Measurements from ENCODE around the gene CSPG4.
"Not testable (repeated sequence)": the region's sequence is repeated elsewhere in the genome, so short reads cannot be mapped to it uniquely, and the experiment has no call there.

The CSPG4 gene

DNA sequence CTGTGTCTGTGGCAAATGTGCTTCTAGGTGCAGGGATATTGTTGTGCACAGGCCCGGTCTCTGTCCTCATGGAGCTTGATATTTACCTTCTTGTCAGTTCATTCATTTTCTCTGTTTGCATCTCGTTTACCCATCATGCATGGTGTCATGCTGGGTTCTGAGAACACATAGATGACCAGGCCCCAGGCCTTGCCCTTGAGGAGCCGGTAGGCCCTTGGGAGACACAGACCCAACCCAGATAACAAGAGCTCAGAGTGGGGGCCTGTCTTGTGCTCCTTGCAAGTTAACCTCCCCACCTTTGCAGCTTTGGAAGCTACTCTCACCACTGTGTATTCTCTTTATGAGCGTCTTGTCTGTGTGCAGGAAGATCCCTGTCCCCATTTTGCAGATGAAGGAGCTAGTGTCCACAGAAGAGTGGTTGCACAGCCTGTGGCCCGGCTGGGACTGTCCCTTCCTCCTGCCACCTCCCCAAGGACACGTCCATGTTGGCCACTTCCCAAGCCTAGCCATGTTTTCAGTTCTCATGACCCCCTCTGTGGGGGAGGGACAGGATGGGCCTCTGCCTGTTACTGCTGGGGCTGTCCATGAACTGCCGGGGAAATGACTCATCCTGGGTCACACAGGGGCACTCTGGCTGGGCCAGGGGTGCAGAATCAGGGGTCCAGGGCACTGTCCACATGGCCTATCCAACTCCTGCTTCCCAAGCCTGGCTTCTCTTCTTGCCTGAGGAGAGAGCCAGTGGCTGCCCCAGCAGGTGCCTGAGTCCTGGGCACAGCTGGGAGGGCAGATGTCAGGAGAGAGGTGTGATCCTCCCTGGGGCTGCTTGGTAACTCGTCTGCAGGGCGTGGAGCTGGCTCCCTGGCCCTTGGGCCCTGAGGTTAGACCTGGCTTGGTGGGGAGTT, 61.5 kb downstream of the CSPG4 start:
- in situ Hi-C loops (cut with MboI; ENCODE audit: low sequenced_read_pairs), result no loop called here

DNA sequence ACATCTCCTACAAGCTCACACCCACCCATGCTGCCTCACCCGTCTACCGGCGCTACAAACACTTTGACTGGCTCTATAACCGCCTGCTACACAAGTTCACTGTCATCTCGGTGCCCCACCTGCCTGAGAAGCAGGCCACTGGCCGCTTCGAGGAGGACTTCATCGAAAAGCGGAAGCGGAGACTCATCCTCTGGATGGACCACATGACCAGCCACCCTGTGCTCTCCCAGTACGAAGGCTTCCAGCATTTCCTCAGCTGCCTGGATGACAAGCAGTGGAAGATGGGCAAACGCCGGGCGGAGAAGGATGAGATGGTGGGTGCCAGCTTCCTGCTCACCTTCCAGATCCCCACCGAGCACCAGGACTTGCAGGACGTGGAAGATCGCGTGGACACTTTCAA, 62.8 kb downstream of the CSPG4 start:
- in situ Hi-C loops (cut with MboI; ENCODE audit: low sequenced_read_pairs), result no loop called here

DNA sequence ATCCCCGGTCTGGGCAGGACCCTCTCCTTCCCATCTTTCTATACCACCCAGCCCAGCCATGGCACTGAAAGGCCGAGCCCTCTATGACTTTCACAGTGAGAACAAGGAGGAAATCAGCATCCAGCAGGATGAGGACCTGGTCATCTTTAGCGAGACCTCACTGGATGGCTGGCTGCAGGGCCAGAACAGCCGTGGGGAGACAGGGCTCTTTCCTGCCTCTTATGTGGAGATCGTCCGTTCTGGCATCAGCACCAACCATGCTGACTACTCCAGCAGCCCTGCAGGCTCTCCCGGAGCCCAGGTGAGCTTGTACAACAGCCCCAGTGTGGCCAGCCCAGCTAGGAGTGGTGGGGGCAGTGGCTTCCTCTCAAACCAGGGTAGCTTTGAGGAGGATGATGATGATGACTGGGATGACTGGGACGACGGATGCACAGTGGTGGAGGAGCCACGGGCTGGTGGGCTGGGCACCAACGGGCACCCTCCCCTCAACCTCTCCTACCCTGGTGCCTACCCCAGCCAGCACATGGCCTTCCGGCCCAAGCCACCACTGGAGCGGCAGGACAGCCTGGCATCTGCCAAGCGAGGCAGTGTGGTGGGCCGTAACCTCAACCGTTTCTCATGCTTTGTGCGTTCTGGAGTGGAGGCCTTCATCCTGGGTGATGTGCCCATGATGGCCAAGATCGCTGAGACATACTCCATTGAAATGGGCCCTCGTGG, 63.4 kb downstream of the CSPG4 start:
- in situ Hi-C loops (cut with MboI; ENCODE audit: low sequenced_read_pairs), result no loop called here

DNA sequence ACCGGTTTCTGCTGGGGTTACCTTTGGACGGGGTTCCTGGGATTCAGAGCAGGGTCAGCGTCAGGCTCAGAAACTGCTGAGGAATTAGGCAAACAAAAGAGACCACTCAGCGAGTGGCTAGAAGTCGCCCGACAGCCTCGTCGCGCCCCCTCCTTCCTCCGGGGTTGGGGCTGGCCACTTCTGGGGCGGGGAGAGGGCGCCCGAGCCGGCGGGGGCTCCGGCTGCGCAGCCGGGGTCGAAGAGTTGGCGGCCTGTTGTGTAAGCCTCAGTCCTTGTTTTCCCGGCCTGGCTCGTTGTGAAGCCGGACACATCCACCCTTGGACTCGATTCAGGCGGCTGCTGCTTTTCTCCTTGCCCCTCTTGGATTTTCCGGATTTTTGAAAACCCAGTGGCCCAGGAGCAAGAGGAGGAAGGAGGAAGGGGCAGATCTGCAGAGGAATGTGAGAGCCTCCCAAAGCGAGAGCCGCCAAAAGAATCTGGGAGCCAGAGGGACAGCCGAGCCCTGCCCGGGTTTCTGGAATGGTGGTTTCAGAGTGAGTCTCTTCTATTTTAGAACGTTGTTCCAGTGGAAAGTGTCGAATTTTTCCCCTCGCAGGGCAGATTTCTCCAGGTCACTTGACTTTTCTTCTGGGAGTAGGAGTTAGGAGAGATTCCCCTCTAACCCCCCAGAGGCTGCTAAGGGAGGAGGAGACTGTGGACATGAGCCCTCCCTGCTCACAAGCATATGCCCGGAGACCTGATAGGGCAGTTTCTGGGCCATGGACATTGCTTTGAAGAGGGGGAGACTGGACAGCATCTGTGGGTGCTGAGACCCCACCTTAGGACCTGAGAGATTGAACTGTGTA, 64.3 kb downstream of the CSPG4 start:
- in situ Hi-C loops (cut with MboI; ENCODE audit: low sequenced_read_pairs), result no loop called here

DNA sequence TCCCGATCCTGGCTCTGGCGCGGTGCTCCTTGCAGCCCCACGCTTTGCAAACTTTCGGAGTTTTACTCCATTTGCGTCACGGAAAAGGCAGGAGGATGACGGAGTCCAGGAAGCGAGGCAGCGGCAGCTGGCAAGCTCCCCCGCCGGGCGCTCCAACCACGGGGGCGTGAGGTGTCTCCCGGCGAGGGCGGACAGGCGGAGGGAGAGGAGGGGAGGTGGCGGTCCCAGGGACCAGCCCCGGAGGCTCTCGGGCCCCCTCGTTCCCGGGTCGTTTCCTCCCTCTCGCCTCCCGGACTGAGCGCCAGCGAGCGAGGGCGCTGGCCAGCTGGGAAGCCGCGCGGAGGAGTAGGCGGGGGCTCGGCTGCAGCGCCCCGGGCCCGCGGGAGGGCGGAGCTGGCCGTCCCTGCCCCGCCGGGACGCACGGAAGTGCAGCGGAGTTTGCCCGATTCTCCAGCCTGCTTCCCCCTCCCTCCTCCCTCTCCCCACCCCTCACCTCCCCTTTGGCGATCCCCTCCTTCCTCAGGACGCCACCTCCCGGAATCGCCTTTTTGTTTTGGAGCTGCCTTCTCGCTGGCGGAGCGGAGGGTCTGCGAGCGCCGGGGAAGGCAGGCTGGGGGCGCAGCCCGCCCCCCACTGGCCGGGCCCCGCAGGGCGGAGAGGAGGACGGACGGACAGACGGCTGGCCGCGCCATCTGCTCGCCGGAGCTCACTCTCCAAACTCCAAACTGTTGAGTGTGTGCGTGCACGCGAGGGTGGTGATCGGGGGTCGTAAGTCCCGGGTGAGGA, 65.1 kb downstream of the CSPG4 start, which contains the start of gene SNX33:
Gene SNX33 (plus strand): TSS at position 543 of the 786 bp plus-strand sequence. CDS start 1,191 bp downstream, outside the sequence.
- in situ Hi-C loops (cut with MboI; ENCODE audit: low sequenced_read_pairs), result no loop called here

DNA sequence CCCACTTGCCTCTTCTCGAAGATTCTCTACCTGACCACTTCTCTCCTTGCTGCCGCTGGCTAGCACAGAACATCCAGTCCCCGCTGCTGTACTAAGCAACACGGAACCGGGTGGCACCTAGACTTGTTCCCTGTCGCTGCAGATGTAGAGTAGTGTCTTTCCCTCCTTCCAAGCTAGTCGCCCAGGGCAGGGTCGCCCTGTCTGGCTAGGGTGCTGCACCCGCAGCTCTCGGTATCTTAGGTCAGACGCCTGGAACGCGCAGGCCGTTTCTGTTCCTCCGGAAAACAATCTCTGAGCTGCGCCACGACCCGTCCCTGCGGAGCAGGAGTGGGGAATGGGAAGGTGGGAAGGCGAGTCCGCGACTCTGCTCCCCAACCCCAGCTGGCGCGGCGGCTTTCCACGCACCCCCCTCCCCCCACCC, 65.7 kb downstream of the CSPG4 start:
- in situ Hi-C loops (cut with MboI; ENCODE audit: low sequenced_read_pairs), result no loop called here

DNA sequence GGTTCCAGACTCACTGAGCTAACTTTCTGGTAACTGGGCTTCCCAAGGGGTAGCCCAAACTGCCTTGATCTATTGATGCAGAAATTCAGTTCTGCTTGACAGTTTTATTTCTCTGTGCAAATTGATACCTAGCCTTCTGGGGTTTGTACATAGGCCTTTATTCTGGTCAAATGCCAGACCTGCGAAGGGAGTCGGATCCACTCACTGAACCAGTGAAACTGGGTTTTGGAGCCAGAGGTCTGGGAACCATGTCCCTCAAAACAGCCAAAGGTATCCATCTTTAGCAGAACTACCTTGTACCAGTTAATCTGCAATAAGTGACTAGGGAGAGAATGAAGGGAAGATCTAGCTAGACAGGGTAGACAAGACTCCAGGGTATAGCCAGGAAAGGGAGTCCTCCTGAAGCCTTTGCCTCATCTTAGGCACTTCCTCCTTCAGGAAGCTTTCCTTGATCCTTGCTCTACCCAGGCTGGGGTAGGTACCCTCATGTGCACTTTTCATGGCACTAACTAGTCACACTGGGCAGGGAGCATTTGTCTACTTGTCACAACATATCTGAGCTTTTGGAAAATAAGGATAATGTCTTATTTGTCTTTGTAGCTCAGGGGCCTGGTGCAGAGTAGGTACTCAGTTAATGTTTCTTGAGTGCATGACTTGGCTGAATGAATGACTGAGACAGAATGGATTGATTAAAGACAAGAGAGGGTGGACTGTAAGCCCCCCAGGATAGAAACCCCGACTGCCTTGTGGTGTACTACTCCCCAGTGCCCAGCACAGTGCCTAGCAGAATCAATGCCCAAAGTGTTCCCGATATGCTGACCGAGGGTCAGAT, 66.3 kb downstream of the CSPG4 start:
- in situ Hi-C loops (cut with MboI; ENCODE audit: low sequenced_read_pairs), result no loop called here

DNA sequence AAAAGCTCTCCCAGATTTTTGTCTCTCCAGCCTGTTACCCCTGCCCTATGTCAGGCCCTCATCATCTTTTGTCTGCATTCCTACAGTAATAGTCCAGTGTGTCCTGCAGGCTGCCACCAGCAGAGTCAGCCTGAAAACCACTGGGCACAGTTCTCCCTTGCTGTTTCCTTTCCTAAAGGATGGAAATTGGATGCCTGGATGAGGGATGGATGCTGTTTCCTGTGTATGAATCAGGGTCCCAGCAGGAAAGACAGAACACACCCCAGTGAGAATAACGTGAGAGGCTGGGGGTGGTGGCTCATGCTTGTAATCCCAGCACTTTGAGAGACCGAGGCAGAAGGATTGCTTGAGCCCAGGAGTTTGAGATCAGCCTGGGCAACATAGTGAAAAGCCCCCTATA, 68.3 kb downstream of the CSPG4 start:
- in situ Hi-C loops (cut with MboI; ENCODE audit: low sequenced_read_pairs), result no loop called here

DNA sequence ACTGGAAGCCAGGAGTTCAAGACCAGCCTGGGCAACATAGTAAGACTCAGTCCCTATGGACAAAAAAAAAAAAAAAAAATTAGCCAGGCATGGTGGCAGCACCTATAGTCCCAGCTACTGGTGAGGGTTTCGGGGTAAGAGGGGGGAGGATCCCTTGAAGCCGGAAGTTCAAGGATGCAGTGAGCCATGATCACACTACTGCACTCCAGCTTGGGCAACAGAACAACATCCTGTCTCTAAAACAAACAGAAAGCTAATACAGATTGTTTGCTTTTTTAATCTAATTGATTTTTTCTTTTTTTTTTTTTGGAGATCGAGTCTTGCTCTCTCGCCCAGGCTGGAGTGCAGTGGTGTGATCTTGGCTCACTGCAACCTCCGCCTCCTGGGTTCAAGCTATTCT, 71.0 kb downstream of the CSPG4 start:
- in situ Hi-C loops (cut with MboI; ENCODE audit: low sequenced_read_pairs), result no loop called here

DNA sequence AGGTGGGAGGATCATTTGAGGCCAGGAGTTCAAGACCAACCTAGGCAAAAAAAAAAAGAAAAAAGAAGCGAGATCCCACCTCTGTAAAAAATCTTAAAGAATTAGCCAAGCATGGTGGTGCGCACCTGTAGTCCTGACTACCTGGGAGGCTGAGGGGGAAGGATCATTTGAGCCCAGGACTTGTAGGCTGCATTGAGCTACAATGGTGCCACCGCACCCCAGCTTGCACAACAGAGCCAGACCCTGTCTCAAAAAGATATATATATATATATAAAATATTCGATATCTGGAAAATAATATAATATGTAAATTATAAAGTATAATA, 71.5 kb downstream of the CSPG4 start:
- in situ Hi-C loops (cut with MboI; ENCODE audit: low sequenced_read_pairs), result no loop called here

DNA sequence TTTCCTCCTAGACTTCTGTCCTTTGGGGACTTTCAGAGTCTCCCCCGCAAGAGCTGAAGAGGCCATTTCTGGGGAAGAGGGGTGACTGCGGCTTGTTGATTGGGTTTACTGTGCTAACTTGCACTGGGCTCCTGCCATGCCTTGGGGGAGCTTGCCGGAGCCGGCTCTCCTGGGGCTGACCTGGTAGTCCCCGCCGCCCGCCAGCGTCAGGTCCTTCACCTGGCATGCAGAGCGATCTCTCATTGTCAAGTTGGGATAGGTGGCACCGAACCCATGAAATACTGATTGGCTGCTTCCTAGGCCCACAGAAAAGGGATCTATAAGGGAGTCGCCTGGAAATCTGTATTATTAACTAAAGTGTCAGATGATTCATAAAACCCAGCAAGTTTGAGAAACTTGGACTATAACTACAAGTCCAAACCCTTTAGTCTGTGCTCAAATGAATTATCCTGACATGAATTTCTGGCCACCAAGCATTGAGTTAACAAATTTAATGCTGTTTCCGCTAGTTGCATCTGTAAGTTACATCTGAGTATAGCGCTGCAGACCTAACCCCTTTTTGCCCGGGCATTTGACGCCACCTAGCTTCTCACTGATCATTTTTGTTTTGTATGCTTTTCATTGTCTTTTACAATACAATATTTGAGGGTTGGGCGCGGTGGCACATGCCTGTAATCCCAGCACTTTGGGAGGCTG, 72.0 kb downstream of the CSPG4 start:
- in situ Hi-C loops (cut with MboI; ENCODE audit: low sequenced_read_pairs), result no loop called here

DNA sequence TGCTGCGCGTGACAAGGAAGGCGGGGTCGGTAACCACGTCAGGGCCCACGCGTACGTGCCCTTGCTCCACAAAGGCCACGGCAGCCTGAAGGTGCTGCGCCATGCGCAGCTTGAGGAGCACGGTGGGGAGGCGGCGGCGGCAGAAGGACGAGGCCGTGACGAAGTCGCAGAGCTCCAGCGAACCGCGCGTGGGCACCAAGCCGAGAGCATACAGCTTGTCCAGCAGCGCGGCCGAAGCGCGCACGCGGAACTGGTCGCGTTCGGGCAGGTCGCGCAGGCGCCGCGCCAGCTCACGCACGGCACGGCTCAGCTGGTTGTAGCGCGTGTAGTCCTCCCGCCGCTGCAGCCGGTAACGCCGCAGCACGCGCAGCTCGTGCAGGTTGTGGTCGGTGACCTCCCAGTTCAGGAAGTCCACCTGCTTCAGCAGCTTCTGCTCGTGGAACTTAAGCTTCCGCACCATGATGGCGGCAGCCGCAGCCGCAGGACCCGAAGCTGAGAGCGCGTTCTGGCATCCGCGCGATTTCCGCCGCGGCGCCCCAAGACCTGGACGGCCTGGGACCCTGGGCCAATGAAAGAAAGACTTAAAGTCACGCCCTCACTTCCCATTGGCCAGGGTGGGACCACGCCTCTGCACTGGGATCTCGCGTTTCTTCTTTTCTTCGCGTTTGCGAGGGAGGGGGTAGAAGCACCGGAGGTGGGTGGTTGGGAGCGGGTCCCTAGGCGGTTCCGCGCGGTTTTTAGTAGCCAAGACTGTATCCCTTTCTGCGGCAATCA, 72.8 kb downstream of the CSPG4 start, which contains the start of gene IMP3:
Gene IMP3 (minus strand): TSS at position 516 of the 774 bp plus-strand sequence. CDS start 56 bp downstream, at position 460.
- in situ Hi-C loops (cut with MboI; ENCODE audit: low sequenced_read_pairs), result no loop called here

DNA sequence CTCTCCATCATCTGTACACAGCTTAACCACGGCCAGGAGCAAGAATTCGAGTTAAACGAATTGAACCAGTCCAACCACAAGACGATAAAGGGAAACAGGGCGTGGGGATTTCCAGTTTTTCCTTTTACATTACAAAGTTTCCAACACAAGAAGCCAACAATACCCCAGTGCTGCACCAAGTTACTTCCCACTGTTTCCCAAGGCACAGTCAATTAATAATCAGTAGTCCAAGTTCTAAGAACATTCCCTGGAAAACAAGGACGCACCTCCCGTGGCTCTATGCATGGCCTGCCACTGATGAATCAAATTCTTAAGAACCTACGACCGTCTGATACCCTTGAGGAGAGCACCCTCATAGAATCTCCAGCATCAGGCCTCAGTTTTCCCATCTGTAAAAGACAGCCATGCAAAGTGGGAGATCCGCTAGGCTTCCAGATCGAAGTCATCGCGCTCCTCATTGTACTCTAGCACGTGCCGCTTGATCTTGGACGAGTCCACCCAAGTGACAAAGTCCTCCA, 73.4 kb downstream of the CSPG4 start:
- in situ Hi-C loops (cut with MboI; ENCODE audit: low sequenced_read_pairs), result no loop called here

DNA sequence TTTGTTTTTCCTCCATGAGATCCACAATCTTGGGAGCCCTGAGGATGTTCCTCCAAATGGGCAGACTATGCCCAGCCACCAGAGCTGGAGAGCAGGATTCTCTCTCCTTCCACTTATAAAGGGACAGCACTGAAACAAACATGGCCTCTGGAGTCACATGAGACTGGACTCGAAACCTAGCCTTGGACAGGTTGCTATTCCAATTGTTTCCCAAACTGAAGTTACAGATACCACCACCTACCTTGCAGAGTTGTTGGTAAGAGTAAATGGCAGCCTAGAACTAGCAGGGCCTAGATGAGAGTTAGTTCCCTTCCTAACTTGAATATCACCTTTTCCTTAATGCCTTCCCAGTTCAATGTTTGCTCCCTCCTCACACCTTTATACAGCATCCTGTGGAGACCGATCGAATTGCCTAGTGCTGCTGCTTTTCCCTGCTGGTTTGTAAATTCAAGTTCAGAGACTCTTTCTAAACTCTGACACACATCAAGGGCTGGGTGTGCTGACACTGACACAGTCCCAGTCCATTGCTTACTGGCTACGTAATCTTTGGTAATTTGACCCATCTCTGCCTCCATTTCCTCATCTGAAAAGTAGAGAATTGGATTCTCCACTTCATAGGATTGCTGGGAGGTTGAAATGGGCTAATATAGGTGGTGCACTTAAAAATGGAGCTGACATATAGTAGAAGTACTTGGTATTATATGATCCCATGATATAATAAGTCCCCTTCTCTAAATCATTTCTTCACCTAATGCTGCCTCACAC, 75.2 kb downstream of the CSPG4 start:
- in situ Hi-C loops (cut with MboI; ENCODE audit: low sequenced_read_pairs), result no loop called here

DNA sequence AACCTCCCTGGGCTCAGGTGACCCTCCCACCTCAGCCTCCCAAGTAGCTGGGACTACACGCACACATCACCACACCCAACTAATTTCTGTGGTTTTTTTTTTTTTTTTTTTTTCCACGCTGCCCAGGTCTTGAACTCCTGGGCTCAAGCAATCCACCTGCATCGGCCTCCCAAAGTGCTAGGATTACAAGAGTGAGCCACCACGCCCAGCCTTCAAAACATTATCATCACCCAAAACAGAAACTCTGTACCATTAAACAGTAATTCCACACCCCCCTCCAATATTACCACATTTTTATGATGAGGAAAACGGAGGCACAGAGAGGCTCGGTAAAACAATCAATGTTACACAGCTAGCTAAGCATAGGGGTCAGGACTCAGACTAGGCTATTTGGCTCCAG, 76.6 kb downstream of the CSPG4 start:
- in situ Hi-C loops (cut with MboI; ENCODE audit: low sequenced_read_pairs), result no loop called here

DNA sequence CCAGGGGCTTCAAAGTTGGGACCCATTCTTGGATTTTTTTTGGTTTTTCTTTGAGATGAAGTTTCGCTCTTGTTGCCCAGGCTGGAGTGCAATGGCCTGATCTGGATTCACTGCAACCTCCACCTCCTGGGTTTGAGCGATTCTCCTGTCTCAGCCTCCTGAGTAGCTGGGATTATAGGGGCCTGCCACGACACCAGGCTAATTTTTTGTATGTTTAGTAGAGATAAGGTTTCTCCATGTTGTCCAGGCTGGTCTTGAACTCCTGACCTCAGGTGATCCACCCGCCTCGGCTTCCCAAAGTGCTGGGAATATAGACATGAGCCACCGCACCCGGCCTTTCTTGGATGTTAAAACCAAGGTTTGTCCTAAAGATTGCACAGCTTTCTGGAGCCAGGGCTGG, 78.7 kb downstream of the CSPG4 start:
- in situ Hi-C loops (cut with MboI; ENCODE audit: low sequenced_read_pairs), result not testable (repeated sequence)

DNA sequence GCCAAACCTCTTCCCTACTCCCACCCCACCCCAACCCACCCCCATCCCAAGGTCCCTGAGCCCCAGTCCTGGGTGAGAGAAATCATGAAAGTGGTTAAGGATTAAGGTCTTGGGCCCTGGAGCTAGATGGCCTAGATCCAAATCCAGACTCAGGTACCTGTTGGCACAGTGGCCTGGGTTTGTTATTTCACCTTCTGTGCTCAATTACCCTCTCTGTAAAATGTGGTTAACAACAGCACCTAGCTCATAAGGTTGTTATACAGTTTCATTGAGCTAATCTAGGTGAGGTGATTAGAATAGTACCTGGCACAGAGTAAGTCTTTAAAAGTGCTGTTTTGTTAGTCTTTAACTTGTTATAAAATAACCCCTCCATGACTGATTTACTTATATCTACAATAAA, 80.7 kb downstream of the CSPG4 start:
- in situ Hi-C loops (cut with MboI; ENCODE audit: low sequenced_read_pairs), result no loop called here

Measured in HL-60/S4 treated with phorbol 12-myristate 13-acetate at 8.2 ng/mL for 4 days and 3 days (cell line).